Erythroblast (primary cell): ENCODE measurements around the gene CWC27.
"Not testable (repeated sequence)": the region's sequence is repeated elsewhere in the genome, so short reads cannot be mapped to it uniquely, and the experiment has no call there.

Experiments used
- DNase-seq, 2 experiments: peaks; one replicate each; lab custom pipeline; 2025; lab: John Stamatoyannopoulos, UW
- GATA1 ChIP-seq: IDR thresholded peaks from 2 replicates; pipeline ENCODE4 v1.6.1; 2011; ENCODE audit warnings: low read depth, mild to moderate bottlenecking, control low read depth, low read length, moderate library complexity
- POLR2A ChIP-seq: IDR thresholded peaks from 2 replicates; pipeline ENCODE4 v1.6.1; 2011; ENCODE audit warnings: mild to moderate bottlenecking, low read length

CWC27 gene

GRCh38 chr5:64811050-64811640 lies 42.4 kb downstream of the CWC27 start:
- no peak for TF ChIP-seq GATA1
- no peak for TF ChIP-seq POLR2A

GRCh38 chr5:64814073-64814472 lies 45.3 kb downstream of the CWC27 start:
- DNase-seq = no peak
- no peak for TF ChIP-seq POLR2A
- TF ChIP-seq GATA1 = no peak

More at GRCh38 chr5:64811050-64811640, 42.4 kb downstream of the CWC27 start:
- DNase-seq = peak; percentile 65 to 76

GRCh38 chr5:64818245-64818644 lies 49.5 kb downstream of the CWC27 start:
- TF ChIP-seq POLR2A = no peak
- TF ChIP-seq GATA1 = no peak
- DNase-seq = no peak

- not testable (repeated sequence) for DNase-seq
These were observed 50.6 kb downstream of the CWC27 start for GRCh38 chr5:64819345-64819744.

GRCh38 chr5:64822320-64822719 lies 53.6 kb downstream of the CWC27 start:
- no peak for DNase-seq
- TF ChIP-seq POLR2A (no peak), GATA1 (no peak)

GRCh38 chr5:64826541-64826940 lies 57.8 kb downstream of the CWC27 start:
- no peak for TF ChIP-seq GATA1
- no peak for TF ChIP-seq POLR2A
- DNase-seq = no peak

GRCh38 chr5:64827703-64828102 lies 59.0 kb downstream of the CWC27 start:
- TF ChIP-seq GATA1 (no peak), POLR2A (no peak)

GRCh38 chr5:64830650-64831049 lies 61.9 kb downstream of the CWC27 start:
- not testable (repeated sequence) for DNase-seq

More at GRCh38 chr5:64827703-64828102, 59.0 kb downstream of the CWC27 start:
- DNase-seq = no peak

GRCh38 chr5:64831996-64832395 lies 63.3 kb downstream of the CWC27 start:
- no peak for DNase-seq
- TF ChIP-seq POLR2A (no peak), GATA1 (no peak)

GRCh38 chr5:64834037-64834436 lies 65.3 kb downstream of the CWC27 start:
- no peak for DNase-seq
- TF ChIP-seq POLR2A (no peak), GATA1 (no peak)

- no peak for TF ChIP-seq POLR2A
- no peak for TF ChIP-seq GATA1
- no peak for DNase-seq
These were observed 65.9 kb downstream of the CWC27 start for GRCh38 chr5:64834611-64835010.

GRCh38 chr5:64835266-64835665 lies 66.5 kb downstream of the CWC27 start:
- TF ChIP-seq POLR2A (no peak), GATA1 (no peak)
- no peak for DNase-seq

- DNase-seq = no peak
- TF ChIP-seq GATA1 (no peak), POLR2A (no peak)
These were observed 67.5 kb downstream of the CWC27 start for GRCh38 chr5:64836190-64836755.

GRCh38 chr5:64836786-64837185 lies 68.1 kb downstream of the CWC27 start:
- DNase-seq = no peak
- no peak for TF ChIP-seq GATA1
- TF ChIP-seq POLR2A = no peak

- no peak for TF ChIP-seq GATA1
- DNase-seq = no peak
These were observed 69.6 kb downstream of the CWC27 start for GRCh38 chr5:64838376-64838775.
